ENCODE measurements around the gene GARNL3. TPM values are rescaled to one million over a fixed set of nuclear protein-coding genes. Genes with fewer than 3 reads are reported as not detected.

The GARNL3 gene
- total RNA-seq, 1 experiment from 2014 or later, result 11.5 TPM

DNA sequence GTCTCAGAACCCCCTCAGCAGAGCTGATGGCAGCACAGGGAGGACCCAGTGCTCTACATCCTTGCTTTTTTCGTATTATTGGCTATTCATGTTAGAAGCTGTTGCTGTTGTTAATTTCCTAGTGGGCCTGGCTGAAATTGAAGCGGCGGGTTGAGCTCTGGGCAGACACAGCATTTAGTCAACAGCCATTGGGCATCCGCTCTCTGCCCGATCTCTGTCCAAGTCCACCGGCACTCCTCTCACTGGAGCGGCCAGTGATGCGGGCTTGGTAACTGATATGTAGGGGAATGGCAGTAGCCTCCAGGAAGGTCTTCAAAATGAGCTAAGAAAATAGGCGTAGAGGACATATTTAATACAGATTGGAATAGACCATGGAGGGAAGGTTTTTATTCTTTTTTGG is 1.3 kb upstream of the GARNL3 start:
- no peaks in the 10 kb centered on the region for H3K4me1 ChIP-seq (ENCODE audit: control insufficient read depth, insufficient read depth, low read length)
- H3K27ac ChIP-seq (ENCODE audit: low read length), result no peak overlapping the region
- in situ Hi-C loops (cut with HindIII; ENCODE audit: low pct_unique_long_range_greater_than_20kb, low sequenced_read_pairs), result no loop called here
- intact Hi-C loops (cut with micrococcal nuclease; ENCODE audit: unreplicated experiment), result no loop called here
- CTCF ChIA-PET, result no interaction called here
- no peaks in the 10 kb centered on the region for H3K36me3 ChIP-seq (ENCODE audit: control insufficient read depth, insufficient read depth, low read length)
- no peaks in the 10 kb centered on the region for H3K9me3 ChIP-seq (ENCODE audit: control insufficient read depth, insufficient read depth, low read depth, low read length)
- TF ChIP-seq SIN3A (IDR thresholded peaks at IDR 0.05; ENCODE audit: borderline replicate concordance, insufficient read depth, low read depth, low read length), result no peak
- POLR2A ChIA-PET, result no interaction called here
- DNase-seq (ENCODE audit: low read depth, low spot score) (no peak), ATAC-seq (no peak)
- BruUV-seq (replicated peaks), result no TSS peak
- H3K4me3 ChIP-seq (ENCODE audit: low read depth in 2 of 2, low read length in 2 of 2), result no peak overlapping the region
- no peaks in the 10 kb centered on the region for H3K27me3 ChIP-seq (ENCODE audit: control insufficient read depth, insufficient read depth, low read length)

DNA sequence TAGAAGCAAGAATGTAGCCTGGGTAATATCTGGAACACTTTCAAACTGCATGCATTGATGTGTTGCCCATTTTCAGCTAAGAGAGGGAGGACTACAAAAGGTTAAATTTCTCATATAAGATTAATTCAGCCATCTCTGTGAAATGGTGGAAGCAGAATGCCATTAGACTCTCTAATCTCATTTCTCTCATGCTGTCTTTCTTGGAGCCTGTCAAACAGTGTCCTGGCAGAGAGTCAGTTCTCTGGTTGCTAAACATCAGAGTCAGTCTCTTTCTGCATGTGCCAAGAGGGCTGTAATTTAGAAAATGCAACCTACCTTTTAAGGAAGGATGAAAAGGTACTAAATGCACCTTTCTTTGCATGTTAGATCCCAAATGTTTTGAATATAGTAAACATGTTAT is 910 bp upstream of the GARNL3 start:
- ATAC-seq (no peak), DNase-seq (ENCODE audit: low read depth, low spot score) (no peak)
- TF ChIP-seq SIN3A (IDR thresholded peaks at IDR 0.05; ENCODE audit: borderline replicate concordance, insufficient read depth, low read depth, low read length), result no peak
- no peak for TF ChIP-seq TCF7L2 (IDR thresholded peaks at IDR 0.05; ENCODE audit: low read depth, low read length)
- TF ChIP-seq, protein P1, sequence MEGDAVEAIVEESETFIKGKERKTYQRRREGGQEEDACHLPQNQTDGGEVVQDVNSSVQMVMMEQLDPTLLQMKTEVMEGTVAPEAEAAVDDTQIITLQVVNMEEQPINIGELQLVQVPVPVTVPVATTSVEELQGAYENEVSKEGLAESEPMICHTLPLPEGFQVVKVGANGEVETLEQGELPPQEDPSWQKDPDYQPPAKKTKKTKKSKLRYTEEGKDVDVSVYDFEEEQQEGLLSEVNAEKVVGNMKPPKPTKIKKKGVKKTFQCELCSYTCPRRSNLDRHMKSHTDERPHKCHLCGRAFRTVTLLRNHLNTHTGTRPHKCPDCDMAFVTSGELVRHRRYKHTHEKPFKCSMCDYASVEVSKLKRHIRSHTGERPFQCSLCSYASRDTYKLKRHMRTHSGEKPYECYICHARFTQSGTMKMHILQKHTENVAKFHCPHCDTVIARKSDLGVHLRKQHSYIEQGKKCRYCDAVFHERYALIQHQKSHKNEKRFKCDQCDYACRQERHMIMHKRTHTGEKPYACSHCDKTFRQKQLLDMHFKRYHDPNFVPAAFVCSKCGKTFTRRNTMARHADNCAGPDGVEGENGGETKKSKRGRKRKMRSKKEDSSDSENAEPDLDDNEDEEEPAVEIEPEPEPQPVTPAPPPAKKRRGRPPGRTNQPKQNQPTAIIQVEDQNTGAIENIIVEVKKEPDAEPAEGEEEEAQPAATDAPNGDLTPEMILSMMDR (IDR thresholded peaks at IDR 0.05), result no peak
- TF ChIP-seq POLR2AphosphoS5 (IDR thresholded peaks at IDR 0.05; ENCODE audit: low read depth, low read length), result no peak
- TF ChIP-seq, protein P2, sequence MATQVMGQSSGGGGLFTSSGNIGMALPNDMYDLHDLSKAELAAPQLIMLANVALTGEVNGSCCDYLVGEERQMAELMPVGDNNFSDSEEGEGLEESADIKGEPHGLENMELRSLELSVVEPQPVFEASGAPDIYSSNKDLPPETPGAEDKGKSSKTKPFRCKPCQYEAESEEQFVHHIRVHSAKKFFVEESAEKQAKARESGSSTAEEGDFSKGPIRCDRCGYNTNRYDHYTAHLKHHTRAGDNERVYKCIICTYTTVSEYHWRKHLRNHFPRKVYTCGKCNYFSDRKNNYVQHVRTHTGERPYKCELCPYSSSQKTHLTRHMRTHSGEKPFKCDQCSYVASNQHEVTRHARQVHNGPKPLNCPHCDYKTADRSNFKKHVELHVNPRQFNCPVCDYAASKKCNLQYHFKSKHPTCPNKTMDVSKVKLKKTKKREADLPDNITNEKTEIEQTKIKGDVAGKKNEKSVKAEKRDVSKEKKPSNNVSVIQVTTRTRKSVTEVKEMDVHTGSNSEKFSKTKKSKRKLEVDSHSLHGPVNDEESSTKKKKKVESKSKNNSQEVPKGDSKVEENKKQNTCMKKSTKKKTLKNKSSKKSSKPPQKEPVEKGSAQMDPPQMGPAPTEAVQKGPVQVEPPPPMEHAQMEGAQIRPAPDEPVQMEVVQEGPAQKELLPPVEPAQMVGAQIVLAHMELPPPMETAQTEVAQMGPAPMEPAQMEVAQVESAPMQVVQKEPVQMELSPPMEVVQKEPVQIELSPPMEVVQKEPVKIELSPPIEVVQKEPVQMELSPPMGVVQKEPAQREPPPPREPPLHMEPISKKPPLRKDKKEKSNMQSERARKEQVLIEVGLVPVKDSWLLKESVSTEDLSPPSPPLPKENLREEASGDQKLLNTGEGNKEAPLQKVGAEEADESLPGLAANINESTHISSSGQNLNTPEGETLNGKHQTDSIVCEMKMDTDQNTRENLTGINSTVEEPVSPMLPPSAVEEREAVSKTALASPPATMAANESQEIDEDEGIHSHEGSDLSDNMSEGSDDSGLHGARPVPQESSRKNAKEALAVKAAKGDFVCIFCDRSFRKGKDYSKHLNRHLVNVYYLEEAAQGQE (IDR thresholded peaks at IDR 0.05; ENCODE audit: insufficient read depth in 1 of 2, low read depth in 2 of 2, low read length in 1 of 2), result no peak
- no peaks in the 10 kb centered on the region for H3K9me3 ChIP-seq (ENCODE audit: control insufficient read depth, insufficient read depth, low read depth, low read length)
- ChIA-PET POLR2A (no interaction called here), CTCF (no interaction called here)
- H3K27me3 ChIP-seq (ENCODE audit: control insufficient read depth, insufficient read depth, low read length), result no peaks in the 10 kb centered on the region
- no peak overlapping the region for H3K4me3 ChIP-seq (ENCODE audit: low read depth in 2 of 2, low read length in 2 of 2)
- H3K36me3 ChIP-seq (ENCODE audit: control insufficient read depth, insufficient read depth, low read length), result no peaks in the 10 kb centered on the region
- no peak overlapping the region for H3K27ac ChIP-seq (ENCODE audit: low read length)
- H3K4me1 ChIP-seq (ENCODE audit: control insufficient read depth, insufficient read depth, low read length), result no peaks in the 10 kb centered on the region
- in situ Hi-C loops (cut with HindIII; ENCODE audit: low pct_unique_long_range_greater_than_20kb, low sequenced_read_pairs), result no loop called here
- no TSS peak for BruUV-seq (replicated peaks)
- intact Hi-C loops (cut with micrococcal nuclease; ENCODE audit: unreplicated experiment), result no loop called here

DNA sequence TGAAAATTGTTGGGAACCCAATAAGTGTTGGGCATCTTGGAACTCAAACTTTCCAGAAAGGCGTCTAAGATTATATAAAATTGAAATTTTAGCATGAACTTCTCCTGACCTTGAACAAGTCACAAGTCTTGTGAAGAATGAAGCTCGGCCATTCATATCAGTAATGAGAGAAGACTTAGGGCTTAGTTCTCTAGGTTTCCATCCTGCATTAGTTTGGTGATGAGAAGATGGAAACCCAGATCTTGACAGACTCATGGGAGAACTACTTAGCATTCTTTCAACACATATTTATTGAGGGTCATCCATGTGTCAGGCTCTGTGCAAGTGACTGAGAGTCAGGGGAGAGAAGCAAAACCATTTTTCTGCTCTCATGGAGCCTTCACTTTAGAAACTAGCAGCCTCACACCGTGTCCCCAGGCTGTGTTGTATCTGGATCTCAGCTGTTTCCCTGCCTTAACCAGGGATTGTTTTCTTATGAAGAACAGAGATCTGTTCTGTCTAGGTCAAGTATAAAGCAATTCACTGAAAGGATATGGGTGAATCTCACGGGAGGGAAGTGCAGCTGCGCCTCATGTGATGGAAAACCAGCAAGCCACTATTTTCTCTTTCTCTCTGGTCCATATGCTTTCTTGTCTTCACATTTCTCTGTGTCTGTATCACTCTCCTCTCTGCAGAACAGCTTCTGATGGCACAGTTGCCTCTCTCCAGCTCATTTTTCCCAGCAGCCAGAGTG is 3.4 kb downstream of the GARNL3 start:
- no peak overlapping the region for H3K27ac ChIP-seq (ENCODE audit: low read length)
- CTCF ChIA-PET, result no interaction called here
- POLR2A ChIA-PET, result no interaction called here
- intact Hi-C loops (cut with micrococcal nuclease; ENCODE audit: unreplicated experiment) (no loop called here), in situ Hi-C loops (cut with HindIII; ENCODE audit: low pct_unique_long_range_greater_than_20kb, low sequenced_read_pairs) (no loop called here)
- DNase-seq (ENCODE audit: low read depth, low spot score) (no peak), ATAC-seq (no peak)
- no peak for TF ChIP-seq TCF7L2 (IDR thresholded peaks at IDR 0.05; ENCODE audit: low read depth, low read length)
- TF ChIP-seq, protein P1 (IDR thresholded peaks at IDR 0.05), result no peak
- TF ChIP-seq SIN3A (IDR thresholded peaks at IDR 0.05; ENCODE audit: borderline replicate concordance, insufficient read depth, low read depth, low read length), result no peak
- TF ChIP-seq POLR2AphosphoS5 (IDR thresholded peaks at IDR 0.05; ENCODE audit: low read depth, low read length), result no peak
- TF ChIP-seq, protein P2 (IDR thresholded peaks at IDR 0.05; ENCODE audit: insufficient read depth in 1 of 2, low read depth in 2 of 2, low read length in 1 of 2), result no peak
- no TSS peak for BruUV-seq (replicated peaks)
- no peak overlapping the region for H3K4me3 ChIP-seq (ENCODE audit: low read depth in 2 of 2, low read length in 2 of 2)
- no peaks in the 10 kb centered on the region for H3K27me3 ChIP-seq (ENCODE audit: control insufficient read depth, insufficient read depth, low read length)
- H3K9me3 ChIP-seq (ENCODE audit: control insufficient read depth, insufficient read depth, low read depth, low read length), result no peaks in the 10 kb centered on the region
- no peaks in the 10 kb centered on the region for H3K4me1 ChIP-seq (ENCODE audit: control insufficient read depth, insufficient read depth, low read length)
- no peaks in the 10 kb centered on the region for H3K36me3 ChIP-seq (ENCODE audit: control insufficient read depth, insufficient read depth, low read length)
